Breast epithelium (tissue), 4 donors: ENCODE results near the gene HSPB9. TPM values are rescaled to one million over a fixed set of nuclear protein-coding genes. Genes with fewer than 3 reads are reported as not detected.

Source experiments
- DNase-seq, 2 donors: peaks; one replicate each; pipeline ENCODE4 v3.0.0-alpha.2; 2019; ENCODE audit warnings: low spot score in 2 of 2
- H3K27ac ChIP-seq, 2 donors: fragments of 200-600 bp; sonication (generic) in 1 of 2; one replicate each; pipeline ENCODE4 v1.5.1; 2016 to 2019; ENCODE audit warnings: mild to moderate bottlenecking in 1 of 2
- H3K27me3 ChIP-seq, 2 donors: fragments of 200-600 bp; sonication (generic) in 1 of 2; one replicate each; pipeline versions ENCODE4 v1.5.1 to v1.6.0; 2017 to 2019; ENCODE audit warnings: control low read depth in 1 of 2, mild to moderate bottlenecking in 1 of 2
- H3K36me3 ChIP-seq: fragments of 200-600 bp; one replicate; pipeline ENCODE4 v1.5.1; 2019
- H3K4me1 ChIP-seq, 2 donors: fragments of 200-600 bp; sonication (generic); one replicate each; pipeline ENCODE4 v1.5.1; 2016 to 2019; ENCODE audit warnings: control low read depth in 1 of 2
- H3K4me3 ChIP-seq, 3 donors: fragments of 200-600 bp; sonication (generic); 1 replicate in 2 of 3; 2 replicates in 1 of 3; pipeline ENCODE4 v1.5.1; 2016 to 2019; ENCODE audit warnings: mild to moderate bottlenecking in 3 of 3, moderate library complexity in 2 of 3
- H3K9me3 ChIP-seq, 2 donors: fragments of 200-600 bp; sonication (generic) in 1 of 2; one replicate each; pipeline ENCODE4 v1.5.1; 2016 to 2019; ENCODE audit warnings: control low read depth in 1 of 2
- POLR2A ChIP-seq: fragments of 450-650 bp; IDR thresholded peaks from one replicate; pipeline ENCODE4 v1.6.1; 2016; ENCODE audit warnings: antibody characterized with exemption, mild to moderate bottlenecking, moderate library complexity
- POLR2AphosphoS5 ChIP-seq, 3 donors: sonication (generic); formaldehyde crosslinking; IDR thresholded peaks; one replicate each; pipeline ENCODE4 v1.6.1; 2017; ENCODE audit warnings: antibody characterized with exemption in 3 of 3
- intact Hi-C: fragments of 100-400 bp; cut with DNase I; formaldehyde crosslinking; loops from one replicate; pipeline ENCODE4 v1.15.1; 2023; ENCODE audit warnings: low total_unique reads
- total RNA-seq, 3 donors: library from RNA; depleted of rRNA; stranded (reverse); fragments of >200 nt; gene quantifications; one replicate each; pipeline ENCODE4 v1.1.0, GENCODE V29; 2016
- TF ChIP-seq, protein P1 (sequence below), 3 donors: fragments of 450-650 bp; IDR thresholded peaks; one replicate each; pipeline ENCODE4 v1.5.1; 2016 to 2017; ENCODE audit warnings: antibody characterized with exemption in 3 of 3, mild to moderate bottlenecking in 3 of 3, moderate library complexity in 3 of 3

The HSPB9 gene
- total RNA-seq, 3 donors from 2014 or later, result 0.48 TPM; not detected in 2

DNA sequence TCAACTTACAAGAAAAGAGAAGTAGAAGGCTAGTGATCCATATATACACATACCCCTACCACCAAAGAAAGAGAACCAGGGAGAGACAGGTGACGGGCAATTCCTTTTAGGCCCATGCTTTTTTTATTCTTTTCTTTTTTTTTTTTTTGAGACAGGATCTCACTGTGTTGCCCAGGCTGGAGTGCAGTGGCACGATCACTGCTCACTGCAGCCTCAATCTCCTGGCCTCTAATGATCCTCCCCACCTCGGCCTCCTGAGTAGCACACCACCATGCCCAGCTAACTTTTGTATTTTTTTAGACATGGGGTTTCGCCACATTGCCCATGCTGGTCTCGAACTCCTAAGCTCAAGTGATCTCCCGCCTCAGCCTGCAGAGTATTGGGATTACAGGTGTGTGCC, 4.8 kb downstream of the HSPB9 start:
- Histone ChIP-seq H3K9me3 (no peaks in the 10 kb centered on the region), H3K27me3 (no peaks in the 10 kb centered on the region), H3K4me3 (no peak overlapping the region), H3K27ac (no peak overlapping the region), H3K4me1 (no peaks in the 10 kb centered on the region), H3K36me3 (peaks cover 8% of the 10 kb centered on the region)
- DNase-seq, result no peak
- intact Hi-C loops, result no loop called here
- TF ChIP-seq POLR2AphosphoS5 (IDR thresholded peaks at IDR 0.05) (no peak), POLR2A (no peak)
- TF ChIP-seq, protein P1, sequence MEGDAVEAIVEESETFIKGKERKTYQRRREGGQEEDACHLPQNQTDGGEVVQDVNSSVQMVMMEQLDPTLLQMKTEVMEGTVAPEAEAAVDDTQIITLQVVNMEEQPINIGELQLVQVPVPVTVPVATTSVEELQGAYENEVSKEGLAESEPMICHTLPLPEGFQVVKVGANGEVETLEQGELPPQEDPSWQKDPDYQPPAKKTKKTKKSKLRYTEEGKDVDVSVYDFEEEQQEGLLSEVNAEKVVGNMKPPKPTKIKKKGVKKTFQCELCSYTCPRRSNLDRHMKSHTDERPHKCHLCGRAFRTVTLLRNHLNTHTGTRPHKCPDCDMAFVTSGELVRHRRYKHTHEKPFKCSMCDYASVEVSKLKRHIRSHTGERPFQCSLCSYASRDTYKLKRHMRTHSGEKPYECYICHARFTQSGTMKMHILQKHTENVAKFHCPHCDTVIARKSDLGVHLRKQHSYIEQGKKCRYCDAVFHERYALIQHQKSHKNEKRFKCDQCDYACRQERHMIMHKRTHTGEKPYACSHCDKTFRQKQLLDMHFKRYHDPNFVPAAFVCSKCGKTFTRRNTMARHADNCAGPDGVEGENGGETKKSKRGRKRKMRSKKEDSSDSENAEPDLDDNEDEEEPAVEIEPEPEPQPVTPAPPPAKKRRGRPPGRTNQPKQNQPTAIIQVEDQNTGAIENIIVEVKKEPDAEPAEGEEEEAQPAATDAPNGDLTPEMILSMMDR (IDR thresholded peaks at IDR 0.05), result no peak

DNA sequence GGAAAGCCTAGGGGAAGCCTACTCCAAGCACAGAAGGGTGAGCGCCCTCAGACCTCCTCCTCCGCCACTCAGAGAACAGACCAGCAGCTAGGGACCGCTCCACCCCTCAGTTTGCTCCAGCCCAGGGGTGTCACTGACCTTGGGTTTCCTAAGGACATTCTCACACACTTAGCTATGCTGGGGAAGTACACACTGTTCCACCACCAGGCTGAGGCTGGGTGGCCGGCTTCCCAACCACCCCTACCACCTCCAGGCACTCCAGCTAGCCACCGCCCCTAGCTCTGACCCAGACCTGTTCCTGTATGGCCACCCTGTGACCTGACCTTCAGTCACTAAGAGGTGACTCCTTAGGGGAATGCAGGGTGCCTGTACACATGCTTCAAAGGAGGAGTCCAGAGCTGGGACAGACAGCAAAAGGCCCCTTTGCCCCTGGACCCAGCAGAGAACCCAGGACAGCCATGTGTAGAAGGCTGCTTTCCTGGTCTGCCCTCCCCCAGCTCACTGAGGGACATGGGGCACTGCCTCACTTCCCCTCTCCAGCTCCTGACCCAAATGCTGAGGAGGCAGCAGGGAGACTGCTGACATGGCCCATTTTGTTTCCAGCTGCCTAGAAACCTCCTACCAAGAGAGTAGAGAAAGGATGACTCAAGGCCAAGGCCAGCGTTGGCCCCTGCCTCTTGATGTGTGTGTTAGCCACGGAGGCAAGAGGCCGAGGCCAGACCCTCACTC, 6.7 kb downstream of the HSPB9 start:
- Histone ChIP-seq H3K4me3 (no peak overlapping the region), H3K36me3 (peaks cover 8% of the 10 kb centered on the region), H3K4me1 (peaks cover 0 to 8% of the 10 kb centered on the region in 2 donors), H3K27ac (peak overlapping the region; percentile 51 to 80), H3K9me3 (no peaks in the 10 kb centered on the region), H3K27me3 (no peaks in the 10 kb centered on the region)
- intact Hi-C loops, result no loop called here
- DNase-seq, result no peak
- TF ChIP-seq, protein P1 (IDR thresholded peaks at IDR 0.05), result no peak
- TF ChIP-seq POLR2AphosphoS5 (IDR thresholded peaks at IDR 0.05), result no peak
- TF ChIP-seq POLR2A, result no peak

DNA sequence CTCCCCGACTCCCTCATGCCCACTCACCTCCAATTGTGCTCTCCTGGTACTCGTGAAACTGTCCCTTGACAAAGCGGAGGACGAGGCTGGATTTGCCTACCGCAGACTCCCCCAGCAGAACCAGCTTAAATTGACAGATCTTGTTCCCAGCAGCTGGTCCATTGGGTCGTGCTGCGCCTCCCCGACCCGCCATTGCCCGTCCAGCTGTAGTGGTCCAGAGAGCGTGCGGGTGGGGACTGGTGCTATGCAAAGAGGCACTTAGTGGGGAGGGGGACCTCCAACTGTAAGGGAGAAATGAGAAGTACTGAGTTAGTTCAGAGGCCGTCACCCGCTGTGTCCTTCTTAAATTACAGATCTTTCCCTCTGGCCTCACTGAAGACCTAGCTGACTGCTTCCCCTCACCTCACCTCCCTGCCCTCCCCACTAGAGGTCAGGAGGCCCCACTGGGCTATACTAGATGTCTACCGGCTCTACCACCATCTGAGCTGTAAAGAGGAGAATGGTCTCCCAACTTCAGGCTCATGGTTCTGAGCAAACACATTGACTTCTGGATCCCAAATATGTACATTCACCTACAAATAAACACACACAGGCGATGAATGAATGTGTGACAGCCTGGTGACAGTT, 7.8 kb downstream of the HSPB9 start:
- peak overlapping the region; percentile 62 to 80 for H3K27ac ChIP-seq
- no peaks in the 10 kb centered on the region for H3K27me3 ChIP-seq
- no peak for DNase-seq
- intact Hi-C loops, result no loop called here
- peaks cover 8% of the 10 kb centered on the region for H3K36me3 ChIP-seq
- no peak overlapping the region for H3K4me3 ChIP-seq
- H3K9me3 ChIP-seq, result no peaks in the 10 kb centered on the region
- TF ChIP-seq POLR2AphosphoS5 (IDR thresholded peaks at IDR 0.05) (no peak), POLR2A (no peak)
- TF ChIP-seq, protein P1 (IDR thresholded peaks at IDR 0.05), result no peak
- H3K4me1 ChIP-seq, result peaks cover 0 to 10% of the 10 kb centered on the region in 2 donors

DNA sequence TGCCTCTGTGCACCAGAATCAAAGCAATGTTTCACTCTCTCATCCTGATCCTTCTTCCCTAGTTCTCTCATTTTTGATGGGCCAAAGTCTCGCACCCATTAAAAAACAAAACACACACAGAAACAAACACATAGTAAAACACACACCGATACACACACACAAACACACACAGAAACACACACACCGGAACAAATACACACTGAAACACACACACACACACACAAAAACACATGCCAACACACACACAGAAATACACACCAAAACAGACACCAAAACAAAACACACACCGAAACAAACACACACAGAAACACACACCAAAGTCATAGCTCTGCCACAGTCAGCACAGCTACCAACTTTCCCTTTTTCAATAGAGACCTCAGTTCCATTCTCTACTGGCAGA, 8.6 kb downstream of the HSPB9 start:
- H3K4me3 ChIP-seq, result no peak overlapping the region
- peaks cover 0 to 16% of the 10 kb centered on the region in 2 donors for H3K4me1 ChIP-seq
- intact Hi-C loops, result no loop called here
- no peaks in the 10 kb centered on the region for H3K27me3 ChIP-seq
- peaks cover 8% of the 10 kb centered on the region for H3K36me3 ChIP-seq
- TF ChIP-seq POLR2A (no peak), POLR2AphosphoS5 (IDR thresholded peaks at IDR 0.05) (no peak)
- TF ChIP-seq, protein P1 (IDR thresholded peaks at IDR 0.05), result no peak
- peak overlapping the region; percentile 62 to 80 for H3K27ac ChIP-seq
- no peak for DNase-seq
- H3K9me3 ChIP-seq, result no peaks in the 10 kb centered on the region

DNA sequence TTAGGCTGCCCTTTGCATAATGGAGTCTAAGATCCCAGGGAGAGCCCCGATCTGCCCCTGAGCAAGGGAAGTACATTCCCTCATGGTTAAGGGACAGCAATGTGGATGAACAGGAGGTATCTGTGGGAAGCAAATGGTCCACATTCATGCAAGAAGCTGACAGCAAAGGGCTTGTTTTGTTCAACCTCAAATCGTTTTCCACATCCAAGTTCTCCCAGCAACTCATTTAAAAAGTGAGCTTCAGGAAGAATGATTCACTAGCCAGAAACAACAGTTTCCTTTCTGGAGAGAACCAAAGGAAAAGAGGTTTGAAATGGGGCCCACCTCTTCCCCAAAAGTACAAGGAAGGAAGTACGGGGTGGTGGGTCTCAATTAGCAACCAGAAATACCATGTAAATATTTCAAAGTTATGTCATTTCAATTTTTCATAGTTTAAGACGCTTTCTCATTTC, 9.4 kb downstream of the HSPB9 start:
- Histone ChIP-seq H3K9me3 (no peaks in the 10 kb centered on the region), H3K27ac (peak overlapping the region; percentile 62 to 80), H3K4me1 (peaks cover 0 to 16% of the 10 kb centered on the region in 2 donors), H3K4me3 (no peak overlapping the region), H3K27me3 (no peaks in the 10 kb centered on the region), H3K36me3 (peaks cover 8% of the 10 kb centered on the region)
- intact Hi-C loops, result no loop called here
- DNase-seq, result no peak
- no peak for TF ChIP-seq POLR2AphosphoS5 (IDR thresholded peaks at IDR 0.05)
- no peak for TF ChIP-seq POLR2A
- TF ChIP-seq, protein P1 (IDR thresholded peaks at IDR 0.05), result no peak
